ENCODE measurements around the gene MARCHF3. TPM values are rescaled to one million over a fixed set of nuclear protein-coding genes. Genes with fewer than 3 reads are reported as not detected.

MARCHF3 gene
- total RNA-seq, 1 experiment from 2014 or later: 1.1 TPM

GRCh38 chr5:126998201-126998631 lies 32.1 kb downstream of the MARCHF3 start:
- Histone ChIP-seq H3K4me3 (ENCODE audit: low read depth, low read length, poor library complexity, severe bottlenecking) (no peak overlapping the region), H3K27me3 (replicated peaks; ENCODE audit: insufficient read depth, low read depth, low read length, poor library complexity) (no peaks in the 10 kb centered on the region), H3K36me3 (ENCODE audit: insufficient read depth, low read length, poor library complexity, severe bottlenecking) (no peaks in the 10 kb centered on the region), H3K9me3 (ENCODE audit: low read depth, low read length, poor library complexity, severe bottlenecking) (no peaks in the 10 kb centered on the region), H3K4me1 (ENCODE audit: insufficient read depth, low read length, poor library complexity, severe bottlenecking) (no peaks in the 10 kb centered on the region), H3K27ac (ENCODE audit: low read depth, low read length, poor library complexity, severe bottlenecking) (no peak overlapping the region)
- ChIA-PET POLR2A (ENCODE audit: low non-redundant PET) (no interaction called here), CTCF (no interaction called here)
- no TSS peak for BruUV-seq (replicated peaks)
- intact Hi-C loops (cut with micrococcal nuclease; ENCODE audit: unreplicated experiment): no loop called here
- DNase-seq (ENCODE audit: low spot score): no peak
- no peak for TF ChIP-seq CTCF (conservative IDR thresholded peaks at IDR 0.05; ENCODE audit: low read depth, low read length)
- TF ChIP-seq EZH2 (IDR thresholded peaks at IDR 0.05; ENCODE audit: borderline replicate concordance, low read depth, low read length, poor library complexity, severe bottlenecking): no peak

- Histone ChIP-seq H3K36me3 (ENCODE audit: insufficient read depth, low read length, poor library complexity, severe bottlenecking) (no peaks in the 10 kb centered on the region), H3K4me1 (ENCODE audit: insufficient read depth, low read length, poor library complexity, severe bottlenecking) (no peaks in the 10 kb centered on the region), H3K9me3 (ENCODE audit: low read depth, low read length, poor library complexity, severe bottlenecking) (no peaks in the 10 kb centered on the region), H3K27ac (ENCODE audit: low read depth, low read length, poor library complexity, severe bottlenecking) (no peak overlapping the region), H3K27me3 (replicated peaks; ENCODE audit: insufficient read depth, low read depth, low read length, poor library complexity) (no peaks in the 10 kb centered on the region), H3K4me3 (ENCODE audit: low read depth, low read length, poor library complexity, severe bottlenecking) (no peak overlapping the region)
- ChIA-PET CTCF (no interaction called here), POLR2A (ENCODE audit: low non-redundant PET) (no interaction called here)
- intact Hi-C loops (cut with micrococcal nuclease; ENCODE audit: unreplicated experiment): no loop called here
- BruUV-seq (replicated peaks): no TSS peak
- DNase-seq (ENCODE audit: low spot score): no peak
- TF ChIP-seq CTCF (conservative IDR thresholded peaks at IDR 0.05; ENCODE audit: low read depth, low read length) (no peak), EZH2 (IDR thresholded peaks at IDR 0.05; ENCODE audit: borderline replicate concordance, low read depth, low read length, poor library complexity, severe bottlenecking) (no peak)
Observed at GRCh38 chr5:126995689-126996088, 34.7 kb downstream of the MARCHF3 start.

GRCh38 chr5:126995039-126995438 lies 35.3 kb downstream of the MARCHF3 start:
- no peaks in the 10 kb centered on the region for H3K9me3 ChIP-seq (ENCODE audit: low read depth, low read length, poor library complexity, severe bottlenecking)
- no peak overlapping the region for H3K4me3 ChIP-seq (ENCODE audit: low read depth, low read length, poor library complexity, severe bottlenecking)
- no peak for DNase-seq (ENCODE audit: low spot score)
- H3K4me1 ChIP-seq (ENCODE audit: insufficient read depth, low read length, poor library complexity, severe bottlenecking): no peaks in the 10 kb centered on the region
- ChIA-PET CTCF (no interaction called here), POLR2A (ENCODE audit: low non-redundant PET) (no interaction called here)
- no peaks in the 10 kb centered on the region for H3K36me3 ChIP-seq (ENCODE audit: insufficient read depth, low read length, poor library complexity, severe bottlenecking)
- no peaks in the 10 kb centered on the region for H3K27me3 ChIP-seq (replicated peaks; ENCODE audit: insufficient read depth, low read depth, low read length, poor library complexity)
- H3K27ac ChIP-seq (ENCODE audit: low read depth, low read length, poor library complexity, severe bottlenecking): no peak overlapping the region
- no TSS peak for BruUV-seq (replicated peaks)
- TF ChIP-seq EZH2 (IDR thresholded peaks at IDR 0.05; ENCODE audit: borderline replicate concordance, low read depth, low read length, poor library complexity, severe bottlenecking): no peak
- TF ChIP-seq CTCF (conservative IDR thresholded peaks at IDR 0.05; ENCODE audit: low read depth, low read length): no peak
- intact Hi-C loops (cut with micrococcal nuclease; ENCODE audit: unreplicated experiment): no loop called here

Data from A673 (cell line).